ENCODE results near the gene KLK12. TPM values are rescaled to one million over a fixed set of nuclear protein-coding genes. Genes with fewer than 3 reads are reported as not detected.

KLK12 gene, protein sequence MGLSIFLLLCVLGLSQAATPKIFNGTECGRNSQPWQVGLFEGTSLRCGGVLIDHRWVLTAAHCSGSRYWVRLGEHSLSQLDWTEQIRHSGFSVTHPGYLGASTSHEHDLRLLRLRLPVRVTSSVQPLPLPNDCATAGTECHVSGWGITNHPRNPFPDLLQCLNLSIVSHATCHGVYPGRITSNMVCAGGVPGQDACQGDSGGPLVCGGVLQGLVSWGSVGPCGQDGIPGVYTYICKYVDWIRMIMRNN
- not detected in 2 replicates for total RNA-seq

GRCh38 chr19:51034704-51035103 lies at the start of gene KLK12:
Gene KLK12 (minus strand): TSS chr19:51035002. CDS start chr19:51034621, 381 bp downstream.

DNA sequence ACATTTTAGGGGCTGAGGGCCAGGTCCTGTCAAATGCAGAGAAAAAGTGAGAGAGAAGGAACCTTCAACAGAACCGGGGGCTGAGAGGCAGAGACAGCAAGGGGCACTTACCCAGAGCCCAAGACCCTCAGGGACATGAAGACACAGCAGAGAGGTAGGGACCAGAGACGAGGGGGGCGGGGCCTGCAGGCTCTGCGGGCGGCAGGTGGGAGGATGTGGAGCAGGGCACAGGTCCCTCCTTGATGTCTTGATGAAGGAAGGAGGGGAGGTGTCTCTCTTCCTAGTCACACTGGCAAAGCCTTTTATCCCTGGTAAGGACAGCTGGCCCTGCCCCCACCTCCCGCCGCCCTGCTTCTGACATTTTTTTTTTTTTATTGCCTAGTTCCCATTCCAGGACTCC lies 47.8 kb upstream of the KLK12 start, which contains the start of gene KLK14:
TSS of gene KLK14 (minus strand) at position 277 of the 400 bp plus-strand sequence. CDS start at position 4, 273 bp downstream.

GRCh38 chr19:51064534-51065220 lies 29.9 kb upstream of the KLK12 start, which contains the start of gene KLK13:
Gene KLK13 (minus strand): TSS chr19:51065092. CDS start chr19:51065067, 25 bp downstream.

DNA sequence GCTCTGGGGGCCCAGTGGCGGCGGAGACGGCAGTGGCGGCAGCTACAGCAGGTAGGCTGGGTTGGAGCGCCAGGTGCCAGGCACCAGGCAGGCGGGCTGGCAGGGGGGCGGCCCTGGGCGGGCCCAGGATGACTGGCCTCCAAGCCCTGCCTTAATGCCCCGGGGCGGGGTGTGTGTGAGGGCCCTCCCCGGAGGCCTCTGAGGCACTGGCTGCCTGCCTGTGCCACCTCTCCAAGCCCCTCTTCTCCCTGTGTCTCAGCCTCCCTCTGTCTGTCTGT lies 8.3 kb downstream of the KLK12 start, which contains the start of gene KLK11:
TSS of gene KLK11 (minus strand) at position 63 of the 278 bp plus-strand sequence. CDS start 985 bp downstream, outside the sequence.

GRCh38 chr19:51019544-51019925 lies 15.3 kb downstream of the KLK12 start, which contains the start of gene KLK10:
Gene KLK10 (minus strand): TSS chr19:51019709. CDS start chr19:51019130, 579 bp downstream.

DNA sequence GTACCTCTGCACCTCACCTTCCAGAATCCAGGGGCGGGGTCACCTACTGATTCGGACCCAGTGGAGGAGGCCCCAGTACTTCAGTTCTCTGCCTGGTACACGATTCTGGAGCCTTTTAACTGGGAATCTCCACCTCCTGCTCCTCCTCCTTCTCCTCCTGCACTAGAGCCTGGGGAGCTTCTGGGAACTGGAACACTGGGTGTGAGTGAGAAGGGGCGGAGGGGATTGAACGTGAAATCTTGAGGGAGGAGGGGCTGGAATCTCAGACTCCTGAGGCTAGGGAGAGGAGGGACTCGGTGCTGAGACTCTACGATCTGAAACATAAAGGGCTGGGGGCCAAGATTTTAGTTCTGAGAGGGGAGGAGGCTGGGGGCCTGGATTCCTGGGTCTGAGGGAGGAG lies 33.3 kb downstream of the KLK12 start, which contains the start of gene KLK8:
TSS of gene KLK8 (minus strand) at position 90 of the 400 bp plus-strand sequence. CDS start 437 bp downstream, outside the sequence.

GRCh38 chr19:50983625-50984292 lies 51.0 kb downstream of the KLK12 start, which contains the start of gene KLK7:
Gene KLK7 (minus strand): TSS chr19:50983917. CDS start chr19:50982399, 1,518 bp downstream.

Other genes starting within 250 kb of the KLK12 start
- gene ACP4, start 244.6 kb downstream of the KLK12 start, total RNA-seq, result not detected in 2 replicates
- not detected in 2 replicates for gene KLK1, start 211.2 kb downstream of the KLK12 start, total RNA-seq
- gene KLK15, start 201.4 kb downstream of the KLK12 start, total RNA-seq, result not detected in 2 replicates
- gene KLK3, start 180.1 kb downstream of the KLK12 start, total RNA-seq, result not detected in 2 replicates
- not detected in 2 replicates for gene KLK2, start 161.6 kb downstream of the KLK12 start, total RNA-seq
- gene KLK4, start 123.6 kb downstream of the KLK12 start, total RNA-seq, result not detected in 2 replicates
- not detected in 2 replicates for gene KLK5, start 82.0 kb downstream of the KLK12 start, total RNA-seq
- gene KLK6, start 65.4 kb downstream of the KLK12 start, total RNA-seq, result not detected in 2 replicates
- 0.13 TPM in 1 of 2 replicates, not detected in the other for gene KLK7, start 51.1 kb downstream of the KLK12 start, total RNA-seq
- gene KLK8, start 33.4 kb downstream of the KLK12 start, total RNA-seq, result not detected in 2 replicates
- gene KLK10, start 15.3 kb downstream of the KLK12 start, total RNA-seq, result not detected in 2 replicates
- not detected in 2 replicates for gene KLK11, start 8.4 kb downstream of the KLK12 start, total RNA-seq
- not detected in 2 replicates for gene KLK13, start 30.1 kb upstream of the KLK12 start, total RNA-seq
- not detected in 2 replicates for gene KLK14, start 47.9 kb upstream of the KLK12 start, total RNA-seq
- gene CTU1, start 73.4 kb upstream of the KLK12 start, total RNA-seq, result 5.3 and 8.8 TPM in 2 replicates
- not detected in 2 replicates for gene SIGLEC9, start 89.9 kb upstream of the KLK12 start, total RNA-seq
- gene SIGLEC7, start 107.3 kb upstream of the KLK12 start, total RNA-seq, result not detected in 2 replicates
- gene CD33, start 190.1 kb upstream of the KLK12 start, total RNA-seq, result not detected in 2 replicates
- gene SIGLECL1, start 216.1 kb upstream of the KLK12 start, total RNA-seq, result not detected in 2 replicates